K562 (cell line): ENCODE measurements around the gene PRSS23. TPM values are rescaled to one million over a fixed set of nuclear protein-coding genes. Genes with fewer than 3 reads are reported as not detected.

Experiments used
- ATAC-seq: fragments of 200-7000 bp; cut with Tn5 transposase; 3 replicates; pipeline ENCODE4 v1.9.1; 2020; ENCODE audit warnings: moderate library complexity
- BruUV-seq: library from RNA; stranded (reverse); fragments of 400-500 nt; replicated peaks from 2 replicates; lab custom pipeline; 2021; lab: Mats Ljungman, UMichigan
- CTCF ChIA-PET: fragments of 300-600 bp; formaldehyde crosslinking; extraction: SDS; loops from one replicate; lab custom pipeline; 2021; ENCODE audit warnings: low intra/inter-chr PET ratio; lab: Yijun Ruan, JAX
- POLR2A ChIA-PET: fragments of 300-600, 350-650 bp; sonication (Branson Sonifier 250); formaldehyde crosslinking; extraction: SDS; loops from one replicate; lab custom pipeline; 2021; ENCODE audit warnings: antibody characterized with exemption, inconsistent platforms; lab: Yijun Ruan, JAX
- DNase-seq, 4 experiments: peaks; one replicate each; pipeline versions ENCODE4 v3.0.0 to v3.0.0-alpha.2; 2011 to 2018; ENCODE audit warnings: low spot score in 3 of 4, mixed read lengths in 3 of 4; ENCODE audit errors: extremely low read depth in 1 of 4
- FAIRE-seq: peaks from 2 replicates; lab custom pipeline; 2011; peaks lifted over from hg19 to GRCh38; lab: Jason Lieb, UNC
- H2AFZ ChIP-seq: 2 replicates; pipeline ENCODE4 v1.6.0; 2011; ENCODE audit warnings: low read depth, low read length, control low read depth, inconsistent platforms
- H3K27ac ChIP-seq: fragments of 200-600 bp; 3 replicates; pipeline ENCODE4 v1.8.0; 2011; ENCODE audit warnings: low read depth, mild to moderate bottlenecking, control low read depth, inconsistent platforms, low read length, moderate library complexity, mixed read lengths; ENCODE audit errors: extremely low read depth
- H3K27me3 ChIP-seq, 2 experiments: fragments of 300-600 bp in 1 of 2; 2 replicates in 1 of 2; 3 replicates in 1 of 2; pipeline versions ENCODE4 v1.6.0 to v1.8.0; 2011; ENCODE audit warnings: inconsistent platforms in 2 of 2, low read length in 2 of 2, mild to moderate bottlenecking in 1 of 2, mixed read lengths in 1 of 2, moderate library complexity in 1 of 2; ENCODE audit not compliant: control insufficient read depth in 2 of 2, insufficient read depth in 2 of 2
- H3K36me3 ChIP-seq: fragments of 300-600 bp; 3 replicates; pipeline ENCODE4 v1.8.0; 2011; ENCODE audit warnings: mild to moderate bottlenecking, low read length, inconsistent platforms; ENCODE audit not compliant: control insufficient read depth, insufficient read depth
- H3K4me1 ChIP-seq, 2 experiments: fragments of 200-600 bp in 1 of 2; replicated peaks in 1 of 2; 2 replicates in 1 of 2; 3 replicates in 1 of 2; pipeline versions ENCODE4 v1.5.1 to v1.8.0; 2011; ENCODE audit warnings: inconsistent platforms in 2 of 2, low read length in 2 of 2, mild to moderate bottlenecking in 1 of 2, mixed read lengths in 1 of 2, moderate library complexity in 1 of 2; ENCODE audit not compliant: control insufficient read depth in 2 of 2, insufficient read depth in 2 of 2
- H3K4me2 ChIP-seq: 2 replicates; pipeline ENCODE4 v1.6.1; 2011; ENCODE audit warnings: low read length, control low read depth, inconsistent platforms, mixed read lengths; ENCODE audit not compliant: insufficient read depth
- H3K4me3 ChIP-seq: fragments of 200-600 bp; sonication (generic), shearing (Covaris generic); 2 replicates; pipeline ENCODE4 v1.5.1; 2016; ENCODE audit warnings: control low read depth, inconsistent platforms
- H3K79me2 ChIP-seq: fragments of 200-600 bp; 3 replicates; pipeline ENCODE4 v1.8.0; 2011; ENCODE audit warnings: low read length, inconsistent platforms; ENCODE audit not compliant: control insufficient read depth, insufficient read depth
- H3K9ac ChIP-seq, 2 experiments: 2 replicates each; pipeline versions ENCODE4 v1.6.0 to v1.6.1; 2011; ENCODE audit warnings: low read depth in 2 of 2, low read length in 2 of 2, control low read depth in 1 of 2, inconsistent platforms in 1 of 2, mild to moderate bottlenecking in 1 of 2, mixed read lengths in 1 of 2; ENCODE audit not compliant: insufficient read depth in 1 of 2
- H3K9me1 ChIP-seq: one replicate; pipeline ENCODE4 v1.6.0; 2011; ENCODE audit warnings: inconsistent platforms, mild to moderate bottlenecking, low read length, moderate library complexity; ENCODE audit not compliant: control insufficient read depth, insufficient read depth
- H3K9me3 ChIP-seq: replicated peaks from 2 replicates; pipeline ENCODE4 v1.5.1; 2011; ENCODE audit warnings: low read depth, low read length, inconsistent platforms; ENCODE audit not compliant: control insufficient read depth, insufficient read depth
- H4K20me1 ChIP-seq: replicated peaks from 2 replicates; pipeline ENCODE4 v1.6.1; 2011; ENCODE audit warnings: low read length, inconsistent platforms, mixed read lengths; ENCODE audit not compliant: control insufficient read depth, insufficient read depth
- ATF7 ChIP-seq: fragments of 450-650 bp; IDR thresholded peaks from 2 replicates; pipeline ENCODE4 v1.7.1; 2014; ENCODE audit warnings: mild to moderate bottlenecking, moderate library complexity
- NR4A1 ChIP-seq, 2 experiments: fragments of 250-450 bp in 1 of 2; fragments of 450-650 bp in 1 of 2; sonication (Bioruptor Pico) in 1 of 2; IDR thresholded peaks; 2 replicates each; pipeline versions ENCODE4 v1.4.0 to v1.6.1; 2016 to 2020; ENCODE audit warnings: mild to moderate bottlenecking in 2 of 2, missing compliant biosample characterization in 1 of 2, missing genetic modification characterization in 1 of 2, moderate library complexity in 1 of 2
- ZNF134 ChIP-seq: fragments of 250-450 bp; sonication (Bioruptor Pico); conservative IDR thresholded peaks from 2 replicates; pipeline ENCODE4 v1.4.0; 2020
- ZNF212 ChIP-seq: fragments of 450-650 bp; formaldehyde crosslinking; IDR thresholded peaks from 2 replicates; pipeline ENCODE4 v1.4.0; 2020; ENCODE audit warnings: mild to moderate bottlenecking
- ZNF699 ChIP-seq: fragments of 250-450 bp; sonication (Bioruptor Pico); IDR thresholded peaks from 2 replicates; pipeline ENCODE4 v1.8.0; 2021; ENCODE audit warnings: mild to moderate bottlenecking, moderate library complexity; ENCODE audit not compliant: insufficient replicate concordance
- ZNF717 ChIP-seq: fragments of 250-450 bp; sonication (Bioruptor Pico); IDR thresholded peaks from 2 replicates; pipeline ENCODE4 v1.5.0; 2021
- ZNF764 ChIP-seq: fragments of 250-450 bp; sonication (Bioruptor Pico); IDR thresholded peaks from 2 replicates; pipeline ENCODE4 v1.4.0; 2020; ENCODE audit warnings: low read depth, mild to moderate bottlenecking, moderate library complexity
- in situ Hi-C: fragments of 300-500 bp; cut with MboI; formaldehyde crosslinking; loops from 4 replicates; pipeline ENCODE4 v1.15.0; 2018; ENCODE audit warnings: inconsistent platforms, mixed read lengths
- intact Hi-C: fragments of 100-400 bp; cut with micrococcal nuclease; formaldehyde crosslinking; loops from 2 replicates; pipeline ENCODE4 v1.14.2; 2022
- polyA plus RNA-seq, 8 experiments: library from polyadenylated mRNA; depleted of rRNA in 4 of 8; stranded (reverse) in 5 of 8; unstranded in 3 of 8; fragments of >200 nt; fragmentation: Nextera tagmentation in 2 of 8; fragmentation: Illumina TruSeq in 1 of 8; extraction: Ambion mirVana in 2 of 8; extraction: Trizol in 1 of 8; gene quantifications; 2 replicates each; pipeline versions ENCODE4 v1.2.1 to v1.2.3, GENCODE V29; 2011 to 2014; ENCODE audit warnings: inconsistent platforms in 1 of 8, missing spikeins in 1 of 8
- total RNA-seq, 7 experiments: library from RNA; depleted of rRNA in 6 of 7; stranded (reverse); fragments of >200 nt in 6 of 7; fragmentation: Illumina TruSeq in 2 of 7; extraction: Trizol in 2 of 7; gene quantifications; 2 replicates each; pipeline versions ENCODE4 v1.2.1 to v1.2.3, GENCODE V29; 2011 to 2021; ENCODE audit warnings: low replicate concordance in 1 of 7
- TF ChIP-seq, protein P1 (sequence below), 2 experiments: fragments of 450-650 bp in 1 of 2; sonication (generic) in 1 of 2; formaldehyde crosslinking in 1 of 2; IDR thresholded peaks; 2 replicates each; pipeline versions ENCODE4 v1.7.1 to v1.9.0; 2016 to 2022; ENCODE audit warnings: inconsistent platforms in 1 of 2, mild to moderate bottlenecking in 1 of 2, missing genetic modification reagents in 1 of 2
- TF ChIP-seq, protein P2 (sequence below): fragments of 250-450 bp; sonication (Bioruptor Pico); IDR thresholded peaks from 2 replicates; pipeline ENCODE4 v1.5.0; 2021
- TF ChIP-seq, protein P3 (sequence below): fragments of 450-650 bp; formaldehyde crosslinking; IDR thresholded peaks from 2 replicates; pipeline ENCODE4 v1.4.0; 2020; ENCODE audit warnings: mild to moderate bottlenecking
- TF ChIP-seq, protein P4 (sequence below): fragments of 450-650 bp; IDR thresholded peaks from 2 replicates; pipeline ENCODE4 v1.6.1; 2016; ENCODE audit warnings: low read depth, mild to moderate bottlenecking, moderate library complexity

Gene PRSS23
- total and polyA plus RNA-seq, 9 of the 15 experiments (the other 6 are each of a cell fraction or from before 2014, with no cell fraction given): 0.04 to 0.51 (median 0.11) TPM; not detected in 2

DNA sequence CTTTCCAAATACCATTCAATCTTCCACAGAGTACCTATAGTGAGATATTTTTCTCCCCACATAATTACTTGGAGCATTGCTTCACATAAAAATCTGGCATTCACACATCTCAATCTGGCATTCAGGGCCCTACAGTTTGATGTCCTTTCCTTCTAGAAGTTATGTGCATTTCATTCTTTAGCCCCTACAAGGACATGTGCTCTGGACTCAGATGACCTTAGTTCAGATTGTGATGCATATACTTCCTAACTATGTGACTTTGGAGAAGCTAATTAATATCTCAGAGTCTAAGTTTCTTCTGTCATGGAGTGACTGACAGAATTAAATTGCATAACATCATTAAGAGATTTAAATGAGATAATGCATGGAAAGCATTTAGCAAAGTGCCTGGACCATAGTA is 25.9 kb upstream of the PRSS23 start:
- BruUV-seq: no TSS peak
- in situ Hi-C loops: no loop called here
- TF ChIP-seq ATF7: no peak
- TF ChIP-seq ZNF717 (CRISPR knock-in tag): no peak
- no peak for TF ChIP-seq ZNF134
- TF ChIP-seq NR4A1 (CRISPR knock-in tag; IDR thresholded peaks at IDR 0.05): no peak
- no peak for TF ChIP-seq NR4A1 (tag; IDR thresholded peaks at IDR 0.05)
- no peak for TF ChIP-seq ZNF764 (CRISPR knock-in tag)
- TF ChIP-seq, protein P1, sequence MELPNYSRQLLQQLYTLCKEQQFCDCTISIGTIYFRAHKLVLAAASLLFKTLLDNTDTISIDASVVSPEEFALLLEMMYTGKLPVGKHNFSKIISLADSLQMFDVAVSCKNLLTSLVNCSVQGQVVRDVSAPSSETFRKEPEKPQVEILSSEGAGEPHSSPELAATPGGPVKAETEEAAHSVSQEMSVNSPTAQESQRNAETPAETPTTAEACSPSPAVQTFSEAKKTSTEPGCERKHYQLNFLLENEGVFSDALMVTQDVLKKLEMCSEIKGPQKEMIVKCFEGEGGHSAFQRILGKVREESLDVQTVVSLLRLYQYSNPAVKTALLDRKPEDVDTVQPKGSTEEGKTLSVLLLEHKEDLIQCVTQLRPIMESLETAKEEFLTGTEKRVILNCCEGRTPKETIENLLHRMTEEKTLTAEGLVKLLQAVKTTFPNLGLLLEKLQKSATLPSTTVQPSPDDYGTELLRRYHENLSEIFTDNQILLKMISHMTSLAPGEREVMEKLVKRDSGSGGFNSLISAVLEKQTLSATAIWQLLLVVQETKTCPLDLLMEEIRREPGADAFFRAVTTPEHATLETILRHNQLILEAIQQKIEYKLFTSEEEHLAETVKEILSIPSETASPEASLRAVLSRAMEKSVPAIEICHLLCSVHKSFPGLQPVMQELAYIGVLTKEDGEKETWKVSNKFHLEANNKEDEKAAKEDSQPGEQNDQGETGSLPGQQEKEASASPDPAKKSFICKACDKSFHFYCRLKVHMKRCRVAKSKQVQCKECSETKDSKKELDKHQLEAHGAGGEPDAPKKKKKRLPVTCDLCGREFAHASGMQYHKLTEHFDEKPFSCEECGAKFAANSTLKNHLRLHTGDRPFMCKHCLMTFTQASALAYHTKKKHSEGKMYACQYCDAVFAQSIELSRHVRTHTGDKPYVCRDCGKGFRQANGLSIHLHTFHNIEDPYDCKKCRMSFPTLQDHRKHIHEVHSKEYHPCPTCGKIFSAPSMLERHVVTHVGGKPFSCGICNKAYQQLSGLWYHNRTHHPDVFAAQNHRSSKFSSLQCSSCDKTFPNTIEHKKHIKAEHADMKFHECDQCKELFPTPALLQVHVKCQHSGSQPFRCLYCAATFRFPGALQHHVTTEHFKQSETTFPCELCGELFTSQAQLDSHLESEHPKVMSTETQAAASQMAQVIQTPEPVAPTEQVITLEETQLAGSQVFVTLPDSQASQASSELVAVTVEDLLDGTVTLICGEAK (IDR thresholded peaks at IDR 0.05): no peak
- TF ChIP-seq, protein P1 (CRISPR knock-in tag; IDR thresholded peaks at IDR 0.05): no peak
- TF ChIP-seq, protein P2, sequence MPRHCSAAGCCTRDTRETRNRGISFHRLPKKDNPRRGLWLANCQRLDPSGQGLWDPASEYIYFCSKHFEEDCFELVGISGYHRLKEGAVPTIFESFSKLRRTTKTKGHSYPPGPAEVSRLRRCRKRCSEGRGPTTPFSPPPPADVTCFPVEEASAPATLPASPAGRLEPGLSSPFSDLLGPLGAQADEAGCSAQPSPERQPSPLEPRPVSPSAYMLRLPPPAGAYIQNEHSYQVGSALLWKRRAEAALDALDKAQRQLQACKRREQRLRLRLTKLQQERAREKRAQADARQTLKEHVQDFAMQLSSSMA (CRISPR knock-in tag): no peak
- TF ChIP-seq ZNF212: no peak
- TF ChIP-seq, protein P3, sequence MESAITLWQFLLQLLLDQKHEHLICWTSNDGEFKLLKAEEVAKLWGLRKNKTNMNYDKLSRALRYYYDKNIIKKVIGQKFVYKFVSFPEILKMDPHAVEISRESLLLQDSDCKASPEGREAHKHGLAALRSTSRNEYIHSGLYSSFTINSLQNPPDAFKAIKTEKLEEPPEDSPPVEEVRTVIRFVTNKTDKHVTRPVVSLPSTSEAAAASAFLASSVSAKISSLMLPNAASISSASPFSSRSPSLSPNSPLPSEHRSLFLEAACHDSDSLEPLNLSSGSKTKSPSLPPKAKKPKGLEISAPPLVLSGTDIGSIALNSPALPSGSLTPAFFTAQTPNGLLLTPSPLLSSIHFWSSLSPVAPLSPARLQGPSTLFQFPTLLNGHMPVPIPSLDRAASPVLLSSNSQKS: no peak
- TF ChIP-seq ZNF699: no peak
- TF ChIP-seq, protein P4, sequence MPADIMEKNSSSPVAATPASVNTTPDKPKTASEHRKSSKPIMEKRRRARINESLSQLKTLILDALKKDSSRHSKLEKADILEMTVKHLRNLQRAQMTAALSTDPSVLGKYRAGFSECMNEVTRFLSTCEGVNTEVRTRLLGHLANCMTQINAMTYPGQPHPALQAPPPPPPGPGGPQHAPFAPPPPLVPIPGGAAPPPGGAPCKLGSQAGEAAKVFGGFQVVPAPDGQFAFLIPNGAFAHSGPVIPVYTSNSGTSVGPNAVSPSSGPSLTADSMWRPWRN: no peak

More for the DNA sequence above, 25.9 kb upstream of the PRSS23 start:
- intact Hi-C loops: no loop called here
- H3K9me3 ChIP-seq: no peaks in the 10 kb centered on the region
- H3K27me3 ChIP-seq: peaks cover 2 to 5% of the 10 kb centered on the region in 2 experiments; a peak in 2 of 5 replicates
- H3K9me1 ChIP-seq: no peaks in the 10 kb centered on the region
- no peaks in the 10 kb centered on the region for H4K20me1 ChIP-seq
- ChIA-PET POLR2A (no interaction called here), CTCF (no interaction called here)
- H3K4me1 ChIP-seq: no peaks in the 10 kb centered on the region
- no peak for FAIRE-seq
- ATAC-seq: no peak
- no peaks in the 10 kb centered on the region for H3K79me2 ChIP-seq
- H3K27ac ChIP-seq: no peak overlapping the region
- no peaks in the 10 kb centered on the region for H3K36me3 ChIP-seq
- no peak overlapping the region for H2AFZ ChIP-seq
- no peak overlapping the region for H3K4me3 ChIP-seq
- DNase-seq: no peak
- no peak overlapping the region for H3K9ac ChIP-seq
- H3K4me2 ChIP-seq: no peak overlapping the region
